Astrocyte of the cerebellum (primary cell): ENCODE measurements around the gene ELN.

ENCODE experiments used
- DNase-seq: peaks from one replicate; pipeline ENCODE4 v3.0.0-alpha.2; 2011; ENCODE audit warnings: low read depth
- H3K4me3 ChIP-seq: 2 replicates; pipeline ENCODE4 v1.5.1; 2011; ENCODE audit warnings: mild to moderate bottlenecking, low read depth, low read length, moderate library complexity
- in situ Hi-C: cut with HindIII; loops from 2 replicates; pipeline ENCODE4 v1.10.0; 2017; ENCODE audit warnings: low sequenced_read_pairs
- TF ChIP-seq, protein P1 (sequence below): IDR thresholded peaks from 2 replicates; pipeline ENCODE4 v1.5.1; 2012; ENCODE audit warnings: low read length, low read depth, moderate library complexity, mild to moderate bottlenecking; ENCODE audit errors: missing control alignments

The ELN gene

DNA sequence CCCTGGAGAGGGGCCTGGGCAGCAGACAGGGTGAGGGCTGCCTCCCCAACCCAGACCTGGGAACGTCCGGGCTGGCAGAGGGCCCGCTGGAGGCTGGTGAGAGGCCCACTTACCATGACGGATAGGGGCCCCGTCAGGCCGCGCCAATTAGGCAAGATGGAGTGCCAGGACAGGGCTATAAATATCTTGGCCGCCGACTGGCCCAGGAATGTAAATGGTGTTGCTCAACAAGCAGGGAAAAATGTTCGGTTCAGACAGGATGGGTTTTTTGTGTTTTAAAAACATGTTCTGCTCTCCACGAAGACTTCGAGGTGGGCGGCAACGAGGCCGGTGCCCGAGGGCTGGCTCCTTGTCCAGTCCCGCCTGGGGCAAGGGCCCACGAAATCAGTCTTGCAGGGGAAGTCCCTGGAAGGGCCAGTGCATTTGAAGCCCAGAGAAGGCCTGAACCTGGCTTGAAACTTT lies 35.8 kb upstream of the ELN start:
- no peak overlapping the region for H3K4me3 ChIP-seq
- in situ Hi-C loops, result no loop called here
- peak; percentile 60 for DNase-seq
- TF ChIP-seq, protein P1, sequence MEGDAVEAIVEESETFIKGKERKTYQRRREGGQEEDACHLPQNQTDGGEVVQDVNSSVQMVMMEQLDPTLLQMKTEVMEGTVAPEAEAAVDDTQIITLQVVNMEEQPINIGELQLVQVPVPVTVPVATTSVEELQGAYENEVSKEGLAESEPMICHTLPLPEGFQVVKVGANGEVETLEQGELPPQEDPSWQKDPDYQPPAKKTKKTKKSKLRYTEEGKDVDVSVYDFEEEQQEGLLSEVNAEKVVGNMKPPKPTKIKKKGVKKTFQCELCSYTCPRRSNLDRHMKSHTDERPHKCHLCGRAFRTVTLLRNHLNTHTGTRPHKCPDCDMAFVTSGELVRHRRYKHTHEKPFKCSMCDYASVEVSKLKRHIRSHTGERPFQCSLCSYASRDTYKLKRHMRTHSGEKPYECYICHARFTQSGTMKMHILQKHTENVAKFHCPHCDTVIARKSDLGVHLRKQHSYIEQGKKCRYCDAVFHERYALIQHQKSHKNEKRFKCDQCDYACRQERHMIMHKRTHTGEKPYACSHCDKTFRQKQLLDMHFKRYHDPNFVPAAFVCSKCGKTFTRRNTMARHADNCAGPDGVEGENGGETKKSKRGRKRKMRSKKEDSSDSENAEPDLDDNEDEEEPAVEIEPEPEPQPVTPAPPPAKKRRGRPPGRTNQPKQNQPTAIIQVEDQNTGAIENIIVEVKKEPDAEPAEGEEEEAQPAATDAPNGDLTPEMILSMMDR, result no peak

DNA sequence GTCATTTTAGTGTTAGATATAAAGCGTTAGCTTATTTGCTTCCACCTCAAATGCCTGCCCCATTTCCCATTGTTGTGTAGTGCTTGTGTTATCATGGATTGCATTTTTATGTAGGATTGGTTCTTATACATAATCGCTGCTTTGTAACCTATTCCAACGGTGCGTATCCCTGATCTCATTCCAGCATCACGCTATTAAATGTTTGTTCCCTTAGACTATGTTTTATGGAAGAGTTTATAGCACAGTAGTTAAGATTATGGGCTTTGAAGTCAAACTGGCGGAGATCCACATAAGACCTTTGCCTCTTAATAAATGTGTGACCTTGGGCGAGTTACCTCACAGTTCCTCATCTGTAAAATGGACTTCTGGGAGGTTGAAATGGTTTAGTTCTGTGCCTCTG lies 34.0 kb upstream of the ELN start:
- in situ Hi-C loops, result no loop called here
- TF ChIP-seq, protein P1, result no peak
- no peak for DNase-seq
- no peak overlapping the region for H3K4me3 ChIP-seq

DNA sequence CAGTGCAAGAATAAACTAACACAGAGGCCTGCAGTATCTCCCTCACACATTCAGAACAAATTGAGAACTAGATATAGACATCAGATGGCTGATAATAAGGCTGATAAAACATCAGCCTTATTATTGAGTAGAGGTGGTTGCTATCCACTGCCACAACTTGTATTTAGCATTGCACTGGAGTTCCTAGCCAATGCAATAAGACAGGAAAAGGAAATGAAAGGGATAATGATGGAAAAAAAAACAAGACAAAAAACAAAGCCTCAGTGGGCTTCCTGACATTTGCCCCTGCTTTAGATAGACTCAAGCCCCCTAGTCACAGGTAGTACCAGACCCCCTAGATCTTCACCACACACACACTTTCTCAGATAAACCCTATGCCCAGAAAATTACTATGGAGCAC lies 33.2 kb upstream of the ELN start:
- TF ChIP-seq, protein P1, result no peak
- DNase-seq, result no peak
- in situ Hi-C loops, result no loop called here

DNA sequence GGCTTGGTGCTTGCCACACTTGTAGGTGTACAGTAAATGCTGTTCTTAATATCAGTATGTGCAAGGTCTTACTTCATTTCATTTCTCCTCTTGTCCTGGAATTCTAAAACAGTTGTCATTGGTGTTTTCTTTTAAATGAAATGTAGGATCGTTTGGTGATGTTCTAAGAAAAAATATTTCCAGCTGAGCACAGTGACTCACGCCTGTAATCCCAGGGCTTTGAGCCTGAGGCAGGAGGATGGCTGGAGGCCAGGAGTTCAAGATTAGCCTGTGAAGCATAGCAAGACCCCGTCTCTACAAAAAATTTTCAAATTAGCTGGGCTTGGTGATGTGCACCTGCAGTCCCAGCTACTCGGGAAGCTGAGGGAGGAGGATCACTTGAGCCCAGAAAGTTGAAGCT lies 32.6 kb upstream of the ELN start:
- in situ Hi-C loops, result no loop called here
- peak; percentile 71 for DNase-seq

More for the DNA sequence above, 33.2 kb upstream of the ELN start:
- no peak overlapping the region for H3K4me3 ChIP-seq

DNA sequence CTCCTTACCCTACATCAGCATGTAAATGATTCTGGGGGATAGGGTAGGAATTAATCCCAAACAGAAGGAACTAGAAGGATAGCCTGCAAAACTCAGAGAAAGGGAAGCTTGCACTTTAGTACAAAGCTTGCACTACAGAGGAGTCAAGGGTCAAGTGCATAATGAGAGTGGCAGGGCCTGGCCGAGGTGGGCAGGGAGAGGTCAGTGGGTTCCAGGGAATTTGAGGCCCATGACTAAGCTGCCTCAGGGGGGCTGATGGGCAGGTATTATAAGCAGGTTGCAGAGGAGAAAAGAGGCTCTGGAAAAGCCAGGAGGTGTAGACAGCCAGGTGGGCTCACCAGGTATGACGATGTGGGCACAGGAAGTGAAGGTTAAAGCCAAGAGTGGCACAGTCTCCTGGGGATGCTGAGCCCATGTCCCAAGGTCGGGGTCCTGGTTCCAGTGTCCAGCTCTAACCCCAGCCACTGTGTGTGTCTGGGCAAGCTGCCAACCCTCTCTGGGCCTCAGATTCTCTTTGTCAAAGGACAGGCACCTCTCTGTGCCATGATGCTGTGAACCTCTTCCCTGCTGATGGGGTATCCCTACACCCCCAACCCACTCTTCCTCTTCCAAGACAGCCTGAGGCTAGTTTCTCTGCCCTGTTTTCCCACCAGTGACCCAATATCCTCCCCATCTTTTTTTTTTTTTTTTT lies 32.0 kb upstream of the ELN start:
- in situ Hi-C loops, result no loop called here
- TF ChIP-seq, protein P1, result no peak
- H3K4me3 ChIP-seq, result no peak overlapping the region
- no peak for DNase-seq

More for the DNA sequence above, 32.6 kb upstream of the ELN start:
- H3K4me3 ChIP-seq, result no peak overlapping the region
- TF ChIP-seq, protein P1, result no peak

DNA sequence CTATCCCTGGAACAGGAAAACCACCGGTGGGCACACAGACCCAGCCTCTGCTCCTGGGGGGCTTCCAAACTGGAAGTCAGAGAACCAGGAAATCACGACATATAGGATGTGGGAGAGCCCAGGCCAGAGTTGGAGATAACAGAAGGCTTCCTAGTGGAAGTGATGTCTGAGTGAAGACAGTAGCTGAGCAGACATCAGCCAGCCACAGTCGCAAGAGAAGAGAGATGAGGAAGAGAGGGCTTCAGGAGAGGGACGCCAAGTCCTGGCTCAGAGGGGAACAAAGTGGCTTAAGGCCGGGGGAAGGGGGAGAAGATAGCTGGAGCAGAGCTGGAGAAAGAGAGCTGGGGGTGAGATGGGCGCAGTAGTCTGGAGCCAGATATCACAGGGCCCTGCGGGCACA lies 30.9 kb upstream of the ELN start:
- H3K4me3 ChIP-seq, result no peak overlapping the region
- TF ChIP-seq, protein P1, result no peak
- no peak for DNase-seq
- in situ Hi-C loops, result no loop called here
